Activated CD8-positive, alpha-beta memory T cell treated with anti-CD3 and anti-CD28 coated beads for 48 hours (primary cell): ENCODE data around the gene AMY1C.
"Not testable (repeated sequence)": the region's sequence is repeated elsewhere in the genome, so short reads cannot be mapped to it uniquely, and the experiment has no call there.

ENCODE experiments used
- DNase-seq, 3 experiments: peaks; one replicate each; pipeline ENCODE4 v3.0.0-alpha.2; 2020; ENCODE audit warnings: low read depth in 2 of 3, low spot score in 2 of 3

The AMY1C gene

DNA sequence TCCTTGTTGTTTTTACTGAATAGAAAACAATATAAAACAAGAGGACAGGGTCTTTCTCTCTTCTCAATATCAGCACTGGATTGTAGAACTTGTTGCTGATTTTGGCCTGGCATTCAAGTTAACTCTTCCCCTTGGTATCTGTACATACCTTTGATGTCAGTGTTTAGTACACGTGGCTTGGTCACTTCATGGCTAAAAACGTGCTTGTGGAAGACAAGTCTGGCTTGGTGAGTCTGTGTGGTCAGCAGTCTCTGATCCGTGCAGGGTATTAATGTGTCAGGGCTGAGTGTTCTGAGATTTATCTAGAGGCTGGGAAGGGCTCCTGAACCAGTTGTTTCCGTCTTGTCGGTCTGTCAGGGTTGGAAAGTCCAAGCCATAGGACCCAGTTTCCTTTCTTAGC, at the start of gene AMY1C:
Gene AMY1C (plus strand): TSS at position 301 of the 400 bp plus-strand sequence. CDS start 572 bp downstream, outside the sequence.
- not testable (repeated sequence) for DNase-seq

DNA sequence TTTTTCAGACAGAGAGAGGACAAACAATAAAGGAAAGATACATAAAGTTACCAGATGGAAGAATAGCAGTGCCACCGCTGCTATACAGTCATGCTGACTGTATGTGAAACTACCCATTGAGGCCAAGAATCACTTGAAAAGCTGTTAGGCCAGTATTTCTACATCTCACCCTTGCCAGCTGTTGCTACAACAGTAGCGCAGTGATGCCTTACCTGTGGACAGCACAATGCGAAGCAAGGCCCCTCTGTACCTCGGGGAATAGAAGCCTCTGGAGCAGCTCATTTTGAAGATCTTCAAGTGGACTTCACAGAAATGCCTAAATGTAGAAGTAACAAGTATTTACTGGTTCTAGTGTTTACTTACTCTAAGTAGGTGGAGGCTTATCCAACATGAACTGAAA, 49.0 kb upstream of the AMY1C start:
- DNase-seq: not testable (repeated sequence)

- not testable (repeated sequence) for DNase-seq
Measured at GRCh38 chr1:103701256-103701655, 48.4 kb upstream of the AMY1C start.

GRCh38 chr1:103707670-103708069, 42.0 kb upstream of the AMY1C start:
- DNase-seq: not testable (repeated sequence)

- not testable (repeated sequence) for DNase-seq
Measured at GRCh38 chr1:103710381-103710780, 39.3 kb upstream of the AMY1C start.

- not testable (repeated sequence) for DNase-seq
Measured at GRCh38 chr1:103717404-103717803, 32.3 kb upstream of the AMY1C start.

- not testable (repeated sequence) for DNase-seq
Measured at GRCh38 chr1:103721473-103721872, 28.2 kb upstream of the AMY1C start.

DNA sequence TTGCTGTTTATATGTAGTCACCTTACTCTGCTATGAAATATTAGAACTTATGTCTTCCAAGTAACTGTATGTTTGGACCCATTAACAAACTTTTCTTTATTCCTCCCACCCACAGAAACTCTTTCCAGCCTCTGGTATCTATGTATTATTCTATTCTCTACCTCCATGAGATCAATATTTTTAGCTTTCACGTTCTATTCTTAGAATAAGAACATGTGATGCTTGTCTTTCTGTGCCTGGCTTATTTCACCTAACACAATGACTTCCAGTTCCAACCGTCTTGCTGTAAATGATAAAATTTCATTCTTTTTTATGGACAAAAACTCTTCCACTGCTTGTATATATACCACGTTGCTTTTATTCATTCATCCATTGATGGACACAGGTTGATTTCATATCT, 14.4 kb upstream of the AMY1C start:
- DNase-seq: not testable (repeated sequence)

DNA sequence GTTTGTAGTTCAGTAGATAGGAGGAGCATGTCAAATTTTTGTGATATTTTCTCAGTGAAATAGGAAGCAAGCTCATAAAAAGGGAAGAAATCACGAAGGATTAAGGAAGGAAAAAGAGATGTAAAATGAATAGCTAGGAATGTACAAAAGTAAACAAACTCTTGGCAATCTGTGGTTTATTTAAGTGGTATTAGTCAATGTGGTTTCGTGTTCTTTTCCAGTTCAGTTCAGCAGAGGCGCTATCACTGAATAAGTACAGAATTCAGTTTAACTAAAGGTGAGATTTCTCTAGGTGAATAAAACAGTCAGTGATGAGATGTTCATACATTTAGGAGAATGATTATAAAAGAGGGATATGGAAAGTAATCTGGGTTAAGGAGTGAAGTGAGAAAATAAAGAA, 11.7 kb upstream of the AMY1C start:
- not testable (repeated sequence) for DNase-seq

GRCh38 chr1:103744449-103744848, 5.2 kb upstream of the AMY1C start:
- DNase-seq: not testable (repeated sequence)

- DNase-seq: not testable (repeated sequence)
Measured at GRCh38 chr1:103745040-103745439, 4.7 kb upstream of the AMY1C start.

- DNase-seq: not testable (repeated sequence)
Measured at GRCh38 chr1:103748273-103748672, 1.4 kb upstream of the AMY1C start.

DNA sequence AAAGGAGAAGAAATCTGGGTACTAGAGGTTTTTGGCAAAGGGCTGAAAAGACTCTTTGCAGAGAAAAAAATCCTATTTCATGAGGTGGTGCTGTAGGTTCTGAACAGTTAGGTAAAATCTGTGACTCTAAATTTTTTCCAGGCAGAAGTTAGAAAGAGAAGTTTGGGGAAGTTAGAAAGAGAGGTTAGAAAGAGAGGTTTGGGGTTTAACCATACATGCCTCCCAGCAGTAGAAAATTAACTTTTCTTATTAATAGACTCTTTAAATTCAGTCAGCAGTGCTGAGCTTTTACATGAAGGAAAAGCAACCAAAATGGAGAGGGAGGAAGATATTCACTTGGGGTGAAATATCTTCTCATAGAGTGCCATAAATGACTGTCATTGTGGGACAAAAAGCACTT, 12.2 kb downstream of the AMY1C start:
- no peak for DNase-seq

DNA sequence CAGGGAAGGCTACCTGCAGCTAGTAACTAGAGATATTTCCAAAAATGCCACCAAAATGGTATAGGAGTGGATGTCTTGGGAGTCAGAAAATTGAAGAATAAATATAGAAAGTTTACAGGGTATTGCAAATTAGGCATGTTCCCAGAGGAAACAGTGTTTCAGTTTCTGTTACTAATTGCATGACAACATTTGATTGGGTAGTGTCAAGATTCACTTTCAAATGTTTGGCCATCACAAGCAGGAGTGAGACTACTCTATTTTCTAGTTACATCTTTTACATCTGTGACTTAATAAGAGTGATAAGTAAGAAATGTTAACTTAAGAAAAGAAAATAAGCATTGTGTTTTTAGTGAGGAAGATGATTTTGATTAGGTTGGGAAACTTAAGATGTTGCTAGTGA, 30.2 kb downstream of the AMY1C start:
- DNase-seq: no peak

GRCh38 chr1:103783944-103784377, 34.3 kb downstream of the AMY1C start:
- DNase-seq: no peak

- no peak for DNase-seq
Measured at GRCh38 chr1:103788377-103788776, 38.7 kb downstream of the AMY1C start.

- no peak for DNase-seq
Measured at GRCh38 chr1:103790172-103790571, 40.5 kb downstream of the AMY1C start.
